ENCODE measurements around the gene ASB3. TPM values are rescaled to one million over a fixed set of nuclear protein-coding genes. Genes with fewer than 3 reads are reported as not detected.
A peak's percentile ranks its signal among the peaks of the same experiment; 100 is the strongest.

The ASB3 gene
- total and polyA plus RNA-seq, 9 of the 15 experiments (the other 6 are each of a cell fraction or from before 2014, with no cell fraction given) = 13.6 to 35.3 (median 18.7) TPM

- TF ChIP-seq, protein P1, sequence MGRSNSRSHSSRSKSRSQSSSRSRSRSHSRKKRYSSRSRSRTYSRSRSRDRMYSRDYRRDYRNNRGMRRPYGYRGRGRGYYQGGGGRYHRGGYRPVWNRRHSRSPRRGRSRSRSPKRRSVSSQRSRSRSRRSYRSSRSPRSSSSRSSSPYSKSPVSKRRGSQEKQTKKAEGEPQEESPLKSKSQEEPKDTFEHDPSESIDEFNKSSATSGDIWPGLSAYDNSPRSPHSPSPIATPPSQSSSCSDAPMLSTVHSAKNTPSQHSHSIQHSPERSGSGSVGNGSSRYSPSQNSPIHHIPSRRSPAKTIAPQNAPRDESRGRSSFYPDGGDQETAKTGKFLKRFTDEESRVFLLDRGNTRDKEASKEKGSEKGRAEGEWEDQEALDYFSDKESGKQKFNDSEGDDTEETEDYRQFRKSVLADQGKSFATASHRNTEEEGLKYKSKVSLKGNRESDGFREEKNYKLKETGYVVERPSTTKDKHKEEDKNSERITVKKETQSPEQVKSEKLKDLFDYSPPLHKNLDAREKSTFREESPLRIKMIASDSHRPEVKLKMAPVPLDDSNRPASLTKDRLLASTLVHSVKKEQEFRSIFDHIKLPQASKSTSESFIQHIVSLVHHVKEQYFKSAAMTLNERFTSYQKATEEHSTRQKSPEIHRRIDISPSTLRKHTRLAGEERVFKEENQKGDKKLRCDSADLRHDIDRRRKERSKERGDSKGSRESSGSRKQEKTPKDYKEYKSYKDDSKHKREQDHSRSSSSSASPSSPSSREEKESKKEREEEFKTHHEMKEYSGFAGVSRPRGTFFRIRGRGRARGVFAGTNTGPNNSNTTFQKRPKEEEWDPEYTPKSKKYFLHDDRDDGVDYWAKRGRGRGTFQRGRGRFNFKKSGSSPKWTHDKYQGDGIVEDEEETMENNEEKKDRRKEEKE (IDR thresholded peaks at IDR 0.05; ENCODE audit: borderline replicate concordance in 1 of 2, control insufficient read depth in 1 of 2, low read depth in 2 of 2, low read length in 1 of 2) = no peak
- TF ChIP-seq SRSF9 (IDR thresholded peaks at IDR 0.05; ENCODE audit: borderline replicate concordance, low read depth, low read length) (no peak), GATA2 (CRISPR knock-in tag; IDR thresholded peaks at IDR 0.05) (no peak), SFPQ (IDR thresholded peaks at IDR 0.05; ENCODE audit: low read depth, low read length) (no peak), KHSRP (IDR thresholded peaks at IDR 0.05) (no peak), ETV1 (tag; conservative IDR thresholded peaks at IDR 0.05; ENCODE audit: low read depth) (no peak), PTRF (tag; IDR thresholded peaks at IDR 0.05) (no peak), BCOR (IDR thresholded peaks at IDR 0.05) (no peak), PYGO2 (tag; IDR thresholded peaks at IDR 0.05) (no peak), TRIM25 (IDR thresholded peaks at IDR 0.05; ENCODE audit: borderline replicate concordance) (peak; percentile 26; the same call in 1 of the 2 replicates), CHD1 (IDR thresholded peaks at IDR 0.05; ENCODE audit: low read length) (no peak), U2AF1 (optimal IDR thresholded peaks at IDR 0.05; ENCODE audit: low read depth, low read length) (no peak), ZNF561 (CRISPR knock-in tag; conservative IDR thresholded peaks at IDR 0.05) (no peak), ILF3 (IDR thresholded peaks at IDR 0.05; ENCODE audit: borderline replicate concordance) (no peak), ZNF133 (CRISPR knock-in tag; IDR thresholded peaks at IDR 0.05) (no peak)
- TF ChIP-seq, protein P2, sequence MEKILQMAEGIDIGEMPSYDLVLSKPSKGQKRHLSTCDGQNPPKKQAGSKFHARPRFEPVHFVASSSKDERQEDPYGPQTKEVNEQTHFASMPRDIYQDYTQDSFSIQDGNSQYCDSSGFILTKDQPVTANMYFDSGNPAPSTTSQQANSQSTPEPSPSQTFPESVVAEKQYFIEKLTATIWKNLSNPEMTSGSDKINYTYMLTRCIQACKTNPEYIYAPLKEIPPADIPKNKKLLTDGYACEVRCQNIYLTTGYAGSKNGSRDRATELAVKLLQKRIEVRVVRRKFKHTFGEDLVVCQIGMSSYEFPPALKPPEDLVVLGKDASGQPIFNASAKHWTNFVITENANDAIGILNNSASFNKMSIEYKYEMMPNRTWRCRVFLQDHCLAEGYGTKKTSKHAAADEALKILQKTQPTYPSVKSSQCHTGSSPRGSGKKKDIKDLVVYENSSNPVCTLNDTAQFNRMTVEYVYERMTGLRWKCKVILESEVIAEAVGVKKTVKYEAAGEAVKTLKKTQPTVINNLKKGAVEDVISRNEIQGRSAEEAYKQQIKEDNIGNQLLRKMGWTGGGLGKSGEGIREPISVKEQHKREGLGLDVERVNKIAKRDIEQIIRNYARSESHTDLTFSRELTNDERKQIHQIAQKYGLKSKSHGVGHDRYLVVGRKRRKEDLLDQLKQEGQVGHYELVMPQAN (IDR thresholded peaks at IDR 0.05; ENCODE audit: borderline replicate concordance) = no peak
- TF ChIP-seq, protein P3, sequence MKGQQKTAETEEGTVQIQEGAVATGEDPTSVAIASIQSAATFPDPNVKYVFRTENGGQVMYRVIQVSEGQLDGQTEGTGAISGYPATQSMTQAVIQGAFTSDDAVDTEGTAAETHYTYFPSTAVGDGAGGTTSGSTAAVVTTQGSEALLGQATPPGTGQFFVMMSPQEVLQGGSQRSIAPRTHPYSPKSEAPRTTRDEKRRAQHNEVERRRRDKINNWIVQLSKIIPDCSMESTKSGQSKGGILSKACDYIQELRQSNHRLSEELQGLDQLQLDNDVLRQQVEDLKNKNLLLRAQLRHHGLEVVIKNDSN (CRISPR knock-in tag; IDR thresholded peaks at IDR 0.05) = 0 out of 2 replicates have a peak, but pooled peaks have one; percentile 19
These were observed 19.1 kb downstream of the ASB3 start, which contains the start of gene CHAC2 (continued) for GRCh38 chr2:53767405-53768241.
